Cardiac muscle cell (in vitro differentiated cells and primary cell): ENCODE results near the gene MIDN. TPM values are rescaled to one million over a fixed set of nuclear protein-coding genes. Genes with fewer than 3 reads are reported as not detected.

ENCODE experiments used
- DNase-seq, 2 donors: peaks; one replicate each; pipeline versions ENCODE4 v3.0.0 to v3.0.0-alpha.2; 2010 to 2017; ENCODE audit warnings: low read depth in 1 of 2, low spot score in 1 of 2
- H3K27ac ChIP-seq: fragments of 200-600 bp; sonication (generic); 2 replicates; pipeline ENCODE4 v1.5.1; 2016
- H3K27me3 ChIP-seq: fragments of 200-600 bp; sonication (generic); 2 replicates; pipeline ENCODE4 v1.6.0; 2016; ENCODE audit warnings: control low read depth
- H3K36me3 ChIP-seq: fragments of 200-600 bp; sonication (generic); 2 replicates; pipeline ENCODE4 v1.5.1; 2016; ENCODE audit warnings: control low read depth
- H3K4me1 ChIP-seq: fragments of 200-600 bp; sonication (generic); 2 replicates; pipeline ENCODE4 v1.8.1; 2017; ENCODE audit warnings: low read depth, mild to moderate bottlenecking, mixed run types
- H3K4me3 ChIP-seq: fragments of 200-600 bp; sonication (generic); 2 replicates; pipeline ENCODE4 v1.5.1; 2016; ENCODE audit warnings: mild to moderate bottlenecking
- H3K9me3 ChIP-seq: fragments of 200-600 bp; sonication (generic); 2 replicates; pipeline ENCODE4 v1.5.1; 2017; ENCODE audit warnings: low read depth, mild to moderate bottlenecking, control low read depth
- polyA plus RNA-seq: library from polyadenylated mRNA; unstranded; fragments of >200 nt; fragmentation: Nextera tagmentation; extraction: Ambion mirVana; gene quantifications from 2 replicates; pipeline ENCODE4 v1.2.1, GENCODE V29; 2016
- total RNA-seq: library from RNA; depleted of rRNA; stranded (reverse); fragments of >200 nt; gene quantifications from 2 replicates; pipeline ENCODE4 v1.2.3, GENCODE V29; 2016
- TF ChIP-seq, protein P1 (sequence below): IDR thresholded peaks from 2 replicates; pipeline ENCODE4 v1.5.1; 2012; ENCODE audit warnings: low read depth, mild to moderate bottlenecking, low read length

Gene MIDN
- total and polyA plus RNA-seq, 2 experiments from 2014 or later, result 58.1 to 89.2 TPM

DNA sequence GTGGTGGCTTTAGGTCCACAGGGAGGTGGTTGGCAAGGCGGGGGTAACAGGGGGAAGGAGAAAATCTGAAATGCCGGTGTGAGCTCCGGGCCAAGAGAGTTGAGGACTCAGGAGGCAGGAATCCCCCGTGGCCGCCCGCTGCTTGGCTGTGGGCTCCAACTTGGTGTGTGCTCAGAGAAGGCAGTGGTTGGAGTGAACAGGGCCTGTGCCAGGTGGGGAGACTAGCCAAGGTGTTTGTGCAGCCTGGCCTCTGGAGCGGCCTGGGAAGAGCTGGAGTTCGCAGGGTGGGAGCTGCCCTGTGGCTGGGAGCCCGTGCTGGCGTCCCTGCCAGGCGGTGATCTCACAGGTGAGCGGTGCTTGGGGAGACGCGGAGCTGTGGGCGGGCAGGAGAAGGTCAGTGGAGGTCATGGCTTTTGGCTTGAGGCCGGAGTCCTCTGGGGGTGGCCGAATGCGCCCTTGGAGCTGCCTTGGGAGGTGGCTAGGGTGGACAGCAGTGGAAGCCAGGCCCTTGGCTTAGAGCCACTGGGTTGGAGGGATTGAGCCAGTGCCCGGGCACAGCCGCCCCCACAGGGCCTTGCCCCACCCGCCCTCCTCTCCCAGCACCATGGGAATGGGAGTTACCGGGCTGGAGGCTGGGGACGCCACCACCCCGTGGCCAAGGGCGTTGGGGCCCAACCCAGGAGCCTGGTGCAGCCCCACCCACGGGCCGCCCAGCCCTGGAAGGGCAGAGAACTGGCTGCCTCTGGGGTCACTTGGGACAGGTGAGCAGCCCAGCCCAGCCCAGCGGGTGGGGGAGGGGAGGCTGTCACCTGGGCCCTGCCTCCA is 13.6 kb downstream of the MIDN start:
- H3K27me3 ChIP-seq, result no peaks in the 10 kb centered on the region
- peaks cover 34% of the 10 kb centered on the region for H3K4me1 ChIP-seq
- TF ChIP-seq, protein P1, sequence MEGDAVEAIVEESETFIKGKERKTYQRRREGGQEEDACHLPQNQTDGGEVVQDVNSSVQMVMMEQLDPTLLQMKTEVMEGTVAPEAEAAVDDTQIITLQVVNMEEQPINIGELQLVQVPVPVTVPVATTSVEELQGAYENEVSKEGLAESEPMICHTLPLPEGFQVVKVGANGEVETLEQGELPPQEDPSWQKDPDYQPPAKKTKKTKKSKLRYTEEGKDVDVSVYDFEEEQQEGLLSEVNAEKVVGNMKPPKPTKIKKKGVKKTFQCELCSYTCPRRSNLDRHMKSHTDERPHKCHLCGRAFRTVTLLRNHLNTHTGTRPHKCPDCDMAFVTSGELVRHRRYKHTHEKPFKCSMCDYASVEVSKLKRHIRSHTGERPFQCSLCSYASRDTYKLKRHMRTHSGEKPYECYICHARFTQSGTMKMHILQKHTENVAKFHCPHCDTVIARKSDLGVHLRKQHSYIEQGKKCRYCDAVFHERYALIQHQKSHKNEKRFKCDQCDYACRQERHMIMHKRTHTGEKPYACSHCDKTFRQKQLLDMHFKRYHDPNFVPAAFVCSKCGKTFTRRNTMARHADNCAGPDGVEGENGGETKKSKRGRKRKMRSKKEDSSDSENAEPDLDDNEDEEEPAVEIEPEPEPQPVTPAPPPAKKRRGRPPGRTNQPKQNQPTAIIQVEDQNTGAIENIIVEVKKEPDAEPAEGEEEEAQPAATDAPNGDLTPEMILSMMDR, result peak; percentile 1
- peaks cover 9% of the 10 kb centered on the region for H3K36me3 ChIP-seq
- H3K27ac ChIP-seq, result peak overlapping the region; percentile 52
- peak overlapping the region; percentile 43 for H3K4me3 ChIP-seq
- H3K9me3 ChIP-seq, result no peaks in the 10 kb centered on the region
- peak in 1 of 2 donors; percentile 41 for DNase-seq

DNA sequence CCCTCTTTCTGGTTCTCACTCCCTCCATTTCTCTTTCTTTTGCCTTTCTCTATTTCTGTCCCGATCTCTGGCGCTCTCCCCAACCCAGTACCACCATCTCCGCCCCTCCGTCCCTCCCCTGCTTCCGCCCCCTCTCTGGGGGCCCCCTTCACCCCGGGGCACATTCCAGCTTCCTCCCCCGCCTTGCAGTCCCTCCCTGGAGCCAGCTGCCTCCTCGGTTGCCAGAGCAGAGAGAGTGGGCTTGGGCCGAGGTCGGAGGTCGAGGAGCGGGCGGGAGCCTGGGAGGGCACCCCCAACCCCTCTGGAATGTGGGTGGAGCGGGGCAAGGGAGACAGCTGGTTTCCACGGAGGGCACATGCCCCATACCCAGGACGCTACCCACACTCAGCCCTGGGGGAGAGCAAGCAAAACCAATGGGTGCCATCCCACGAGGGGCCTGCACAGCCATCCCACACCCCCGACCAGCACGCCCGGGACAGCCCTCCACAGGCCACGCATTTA is 14.3 kb downstream of the MIDN start:
- Histone ChIP-seq H3K27me3 (no peaks in the 10 kb centered on the region), H3K9me3 (no peaks in the 10 kb centered on the region), H3K4me3 (no peak overlapping the region), H3K4me1 (peaks cover 40% of the 10 kb centered on the region), H3K27ac (peak overlapping the region; percentile 52), H3K36me3 (peaks cover 5% of the 10 kb centered on the region)
- TF ChIP-seq, protein P1, result no peak
- no peak for DNase-seq

GRCh38 chr19:1263188-1263587 is 14.8 kb downstream of the MIDN start:
- H3K27me3 ChIP-seq, result no peaks in the 10 kb centered on the region
- no peaks in the 10 kb centered on the region for H3K9me3 ChIP-seq
- peak overlapping the region; percentile 52 for H3K27ac ChIP-seq
- DNase-seq, result no peak
- TF ChIP-seq, protein P1, result no peak
- H3K4me3 ChIP-seq, result no peak overlapping the region
- H3K4me1 ChIP-seq, result peaks cover 46% of the 10 kb centered on the region
- H3K36me3 ChIP-seq, result peaks cover under 1% of the 10 kb centered on the region

GRCh38 chr19:1264801-1265614 is 16.6 kb downstream of the MIDN start:
- DNase-seq, result peak; percentile 64 to 90
- Histone ChIP-seq H3K9me3 (no peaks in the 10 kb centered on the region), H3K27ac (peak overlapping the region; percentile 69), H3K4me1 (peaks cover 52% of the 10 kb centered on the region), H3K36me3 (no peaks in the 10 kb centered on the region), H3K4me3 (no peak overlapping the region), H3K27me3 (no peaks in the 10 kb centered on the region)
- TF ChIP-seq, protein P1, result no peak

DNA sequence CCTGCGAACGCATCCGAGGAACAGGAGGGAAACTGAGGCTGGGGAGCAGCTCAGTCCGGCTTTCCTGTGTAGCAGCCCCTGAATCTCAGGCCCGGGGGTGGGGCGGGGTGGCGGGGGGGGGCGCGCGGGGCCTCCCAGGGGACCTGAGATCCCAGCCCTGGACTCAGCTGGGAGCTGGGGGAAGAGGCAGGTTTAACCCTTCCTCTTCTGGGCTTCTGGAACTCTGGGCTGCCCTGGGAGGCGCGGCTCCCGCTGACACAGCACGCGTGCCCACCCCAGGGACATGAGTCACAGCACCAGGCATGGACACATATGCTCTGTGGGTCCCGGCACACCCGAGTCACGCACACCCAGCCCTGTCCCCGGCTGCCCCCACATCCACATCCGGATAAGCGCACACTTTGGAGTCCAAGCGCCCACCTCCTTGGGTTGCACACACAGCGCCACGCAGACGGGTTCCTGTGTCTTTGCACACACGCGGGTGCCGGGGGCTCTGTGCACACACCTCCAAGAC is 17.3 kb downstream of the MIDN start:
- Histone ChIP-seq H3K9me3 (no peaks in the 10 kb centered on the region), H3K36me3 (no peaks in the 10 kb centered on the region), H3K27ac (peak overlapping the region; percentile 69), H3K4me3 (peak overlapping the region; percentile 49), H3K4me1 (peaks cover 55% of the 10 kb centered on the region), H3K27me3 (no peaks in the 10 kb centered on the region)
- peak in 1 of 2 donors; percentile 64 for DNase-seq
- TF ChIP-seq, protein P1, result no peak
